Panc1 (cell line): ENCODE data around the gene DLG2.

Experiments used
- CTCF ChIP-seq: fragments of 450-650 bp; IDR thresholded peaks from 2 replicates; pipeline ENCODE4 v1.5.1; 2017; ENCODE audit warnings: mild to moderate bottlenecking
- POLR2AphosphoS5 ChIP-seq: IDR thresholded peaks from 2 replicates; pipeline ENCODE4 v1.6.1; 2012; ENCODE audit warnings: mild to moderate bottlenecking, low read depth, low read length, moderate library complexity
- TF ChIP-seq, protein P1 (sequence below), 2 experiments: IDR thresholded peaks; 2 replicates each; pipeline ENCODE4 v1.6.1; 2011 to 2012; ENCODE audit warnings: low read depth in 2 of 2, control low read depth in 1 of 2, low read length in 1 of 2, mild to moderate bottlenecking in 1 of 2, moderate library complexity in 1 of 2; ENCODE audit not compliant: insufficient read depth in 1 of 2

- TF ChIP-seq CTCF (peak; percentile 21), POLR2AphosphoS5 (no peak)
- TF ChIP-seq, protein P1, sequence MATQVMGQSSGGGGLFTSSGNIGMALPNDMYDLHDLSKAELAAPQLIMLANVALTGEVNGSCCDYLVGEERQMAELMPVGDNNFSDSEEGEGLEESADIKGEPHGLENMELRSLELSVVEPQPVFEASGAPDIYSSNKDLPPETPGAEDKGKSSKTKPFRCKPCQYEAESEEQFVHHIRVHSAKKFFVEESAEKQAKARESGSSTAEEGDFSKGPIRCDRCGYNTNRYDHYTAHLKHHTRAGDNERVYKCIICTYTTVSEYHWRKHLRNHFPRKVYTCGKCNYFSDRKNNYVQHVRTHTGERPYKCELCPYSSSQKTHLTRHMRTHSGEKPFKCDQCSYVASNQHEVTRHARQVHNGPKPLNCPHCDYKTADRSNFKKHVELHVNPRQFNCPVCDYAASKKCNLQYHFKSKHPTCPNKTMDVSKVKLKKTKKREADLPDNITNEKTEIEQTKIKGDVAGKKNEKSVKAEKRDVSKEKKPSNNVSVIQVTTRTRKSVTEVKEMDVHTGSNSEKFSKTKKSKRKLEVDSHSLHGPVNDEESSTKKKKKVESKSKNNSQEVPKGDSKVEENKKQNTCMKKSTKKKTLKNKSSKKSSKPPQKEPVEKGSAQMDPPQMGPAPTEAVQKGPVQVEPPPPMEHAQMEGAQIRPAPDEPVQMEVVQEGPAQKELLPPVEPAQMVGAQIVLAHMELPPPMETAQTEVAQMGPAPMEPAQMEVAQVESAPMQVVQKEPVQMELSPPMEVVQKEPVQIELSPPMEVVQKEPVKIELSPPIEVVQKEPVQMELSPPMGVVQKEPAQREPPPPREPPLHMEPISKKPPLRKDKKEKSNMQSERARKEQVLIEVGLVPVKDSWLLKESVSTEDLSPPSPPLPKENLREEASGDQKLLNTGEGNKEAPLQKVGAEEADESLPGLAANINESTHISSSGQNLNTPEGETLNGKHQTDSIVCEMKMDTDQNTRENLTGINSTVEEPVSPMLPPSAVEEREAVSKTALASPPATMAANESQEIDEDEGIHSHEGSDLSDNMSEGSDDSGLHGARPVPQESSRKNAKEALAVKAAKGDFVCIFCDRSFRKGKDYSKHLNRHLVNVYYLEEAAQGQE (IDR thresholded peaks at IDR 0.05; ENCODE audit: insufficient read depth in 1 of 2, low read depth in 2 of 2, low read length in 1 of 2): no peak
Measured at GRCh38 chr11:84390441-84391078, 1236.6 kb downstream of the DLG2 start.
